Activated effector memory CD4-positive, alpha-beta T cell treated with anti-CD3 and anti-CD28 coated beads, Interleukin-2, amount 50 U/mL, for 16 hours (primary cell): ENCODE data around the gene ACTRT2.

Source experiments
- DNase-seq: peaks from one replicate; pipeline ENCODE4 v3.0.0-alpha.2; 2020

The ACTRT2 gene

GRCh38 chr1:2983706-2984398 is 37.4 kb upstream of the ACTRT2 start:
- peak; percentile 25 for DNase-seq

GRCh38 chr1:2984399-2985061 is 36.7 kb upstream of the ACTRT2 start:
- DNase-seq = peak; percentile 49

- DNase-seq = peak; percentile 50
These were observed 36.2 kb upstream of the ACTRT2 start for GRCh38 chr1:2985067-2985561.

GRCh38 chr1:2985694-2986548 is 35.3 kb upstream of the ACTRT2 start:
- no peak for DNase-seq

- DNase-seq = no peak
These were observed 34.5 kb upstream of the ACTRT2 start for GRCh38 chr1:2986549-2987305.

- DNase-seq = no peak
These were observed 33.5 kb upstream of the ACTRT2 start for GRCh38 chr1:2987773-2988172.

- no peak for DNase-seq
These were observed 33.0 kb upstream of the ACTRT2 start for GRCh38 chr1:2988256-2988655.

- DNase-seq = no peak
These were observed 32.1 kb upstream of the ACTRT2 start for GRCh38 chr1:2989185-2989584.

- no peak for DNase-seq
These were observed 31.3 kb upstream of the ACTRT2 start for GRCh38 chr1:2989976-2990375.

GRCh38 chr1:2990376-2991115 is 30.7 kb upstream of the ACTRT2 start:
- DNase-seq = no peak

GRCh38 chr1:2991753-2992495 is 29.3 kb upstream of the ACTRT2 start:
- DNase-seq = peak; percentile 9

- no peak for DNase-seq
These were observed 22.7 kb upstream of the ACTRT2 start for GRCh38 chr1:2998503-2999100.

GRCh38 chr1:2999138-2999537 is 22.1 kb upstream of the ACTRT2 start:
- DNase-seq = no peak

- DNase-seq = no peak
These were observed 21.7 kb upstream of the ACTRT2 start for GRCh38 chr1:2999571-2999970.

GRCh38 chr1:3000214-3000613 is 21.1 kb upstream of the ACTRT2 start:
- DNase-seq = no peak

GRCh38 chr1:3000671-3001470 is 20.4 kb upstream of the ACTRT2 start:
- DNase-seq = no peak

GRCh38 chr1:3001471-3002348 is 19.6 kb upstream of the ACTRT2 start:
- no peak for DNase-seq

GRCh38 chr1:3002349-3003038 is 18.8 kb upstream of the ACTRT2 start:
- peak; percentile 43 for DNase-seq
